ENCODE results near the gene PBRM1.
A peak's percentile ranks its signal among the peaks of the same experiment; 100 is the strongest.

The PBRM1 gene

GRCh38 chr3:52715714-52716305, 30.1 kb upstream of the PBRM1 start:
- no peak for TF ChIP-seq CTCF (IDR thresholded peaks at IDR 0.05; ENCODE audit: insufficient read depth, low read length, poor library complexity, severe bottlenecking)
- DNase-seq (ENCODE audit: extremely low read depth, insufficient read length): no peak
- H3K4me3 ChIP-seq (replicated peaks; ENCODE audit: low read depth, low read length): no peak overlapping the region
- H3K27me3 ChIP-seq (replicated peaks; ENCODE audit: control insufficient read depth, insufficient read depth, low read length): no peaks in the 10 kb centered on the region
- H3K36me3 ChIP-seq (ENCODE audit: control insufficient read depth, insufficient read depth, low read length): peaks cover 4% of the 10 kb centered on the region

GRCh38 chr3:52714335-52715302, 28.9 kb upstream of the PBRM1 start:
- Histone ChIP-seq H3K4me3 (replicated peaks; ENCODE audit: low read depth, low read length) (no peak overlapping the region), H3K36me3 (ENCODE audit: control insufficient read depth, insufficient read depth, low read length) (peaks cover 4% of the 10 kb centered on the region), H3K27me3 (replicated peaks; ENCODE audit: control insufficient read depth, insufficient read depth, low read length) (no peaks in the 10 kb centered on the region)
- no peak for DNase-seq (ENCODE audit: extremely low read depth, insufficient read length)
- no peak for TF ChIP-seq CTCF (IDR thresholded peaks at IDR 0.05; ENCODE audit: insufficient read depth, low read length, poor library complexity, severe bottlenecking)

- Histone ChIP-seq H3K4me3 (replicated peaks; ENCODE audit: low read depth, low read length) (no peak overlapping the region), H3K27me3 (replicated peaks; ENCODE audit: control insufficient read depth, insufficient read depth, low read length) (no peaks in the 10 kb centered on the region), H3K36me3 (ENCODE audit: control insufficient read depth, insufficient read depth, low read length) (peaks cover 4% of the 10 kb centered on the region)
- DNase-seq (ENCODE audit: extremely low read depth, insufficient read length): no peak
- TF ChIP-seq CTCF (IDR thresholded peaks at IDR 0.05; ENCODE audit: insufficient read depth, low read length, poor library complexity, severe bottlenecking): no peak
Observed at GRCh38 chr3:52712291-52713212, 26.8 kb upstream of the PBRM1 start.

GRCh38 chr3:52710512-52710911, 24.8 kb upstream of the PBRM1 start:
- Histone ChIP-seq H3K36me3 (ENCODE audit: control insufficient read depth, insufficient read depth, low read length) (peaks cover 4% of the 10 kb centered on the region), H3K27me3 (replicated peaks; ENCODE audit: control insufficient read depth, insufficient read depth, low read length) (no peaks in the 10 kb centered on the region), H3K4me3 (replicated peaks; ENCODE audit: low read depth, low read length) (no peak overlapping the region)
- DNase-seq (ENCODE audit: extremely low read depth, insufficient read length): peak; percentile 38
- no peak for TF ChIP-seq CTCF (IDR thresholded peaks at IDR 0.05; ENCODE audit: insufficient read depth, low read length, poor library complexity, severe bottlenecking)

- Histone ChIP-seq H3K27me3 (replicated peaks; ENCODE audit: control insufficient read depth, insufficient read depth, low read length) (no peaks in the 10 kb centered on the region), H3K4me3 (replicated peaks; ENCODE audit: low read depth, low read length) (peak overlapping the region; percentile 77), H3K36me3 (ENCODE audit: control insufficient read depth, insufficient read depth, low read length) (peaks cover 2% of the 10 kb centered on the region)
- TF ChIP-seq CTCF (IDR thresholded peaks at IDR 0.05; ENCODE audit: insufficient read depth, low read length, poor library complexity, severe bottlenecking): no peak
- peak; percentile 69 for DNase-seq (ENCODE audit: extremely low read depth, insufficient read length)
Observed at GRCh38 chr3:52707585-52707984, 21.9 kb upstream of the PBRM1 start.
